CD14-positive monocyte (primary cell): ENCODE measurements around the gene OXCT1. TPM values are rescaled to one million over a fixed set of nuclear protein-coding genes. Genes with fewer than 3 reads are reported as not detected.
A peak's percentile ranks its signal among the peaks of the same experiment; 100 is the strongest.

Experiments used
- DNase-seq, 3 donors: peaks; one replicate each; pipeline ENCODE4 v3.0.0-alpha.2; 2011 to 2022
- H2AFZ ChIP-seq: 2 replicates; pipeline ENCODE4 v1.6.0; 2012; ENCODE audit warnings: mild to moderate bottlenecking, low read depth, low read length, inconsistent platforms; ENCODE audit not compliant: insufficient read depth, poor library complexity, severe bottlenecking
- H3K27ac ChIP-seq, 2 donors: 1 replicate in 1 of 2; 2 replicates in 1 of 2; pipeline ENCODE4 v1.5.1; 2012 to 2013; ENCODE audit warnings: low read length in 2 of 2, control low read depth in 1 of 2, inconsistent platforms in 1 of 2, low read depth in 1 of 2, mild to moderate bottlenecking in 1 of 2
- H3K27me3 ChIP-seq, 2 donors: one replicate each; pipeline versions ENCODE4 v1.6.0 to v1.6.1; 2011 to 2013; ENCODE audit warnings: low read length in 2 of 2; ENCODE audit not compliant: control insufficient read depth in 2 of 2, insufficient read depth in 2 of 2
- H3K36me3 ChIP-seq, 2 donors: replicated peaks in 1 of 2; 1 replicate in 1 of 2; 2 replicates in 1 of 2; pipeline versions ENCODE4 v1.5.1 to v1.6.1; 2012 to 2013; ENCODE audit warnings: low read length in 2 of 2, control low read depth in 1 of 2, inconsistent platforms in 1 of 2, mild to moderate bottlenecking in 1 of 2; ENCODE audit not compliant: insufficient read depth in 2 of 2, control insufficient read depth in 1 of 2
- H3K4me1 ChIP-seq, 2 donors: 1 replicate in 1 of 2; 2 replicates in 1 of 2; pipeline versions ENCODE4 v1.5.1 to v1.6.1; 2012 to 2013; ENCODE audit warnings: low read length in 2 of 2, control low read depth in 1 of 2, inconsistent platforms in 1 of 2, mild to moderate bottlenecking in 1 of 2, moderate library complexity in 1 of 2; ENCODE audit not compliant: insufficient read depth in 2 of 2, control insufficient read depth in 1 of 2
- H3K4me2 ChIP-seq: replicated peaks from 2 replicates; pipeline ENCODE3; 2012; ENCODE audit warnings: low read length, moderate library complexity, mild to moderate bottlenecking; ENCODE audit not compliant: poor library complexity, severe bottlenecking; ENCODE audit errors: extremely low read depth
- H3K4me3 ChIP-seq, 3 experiments: fragments of 200-600 bp in 1 of 3; sonication (generic) in 1 of 3; replicated peaks in 1 of 3; 1 replicate in 2 of 3; 2 replicates in 1 of 3; pipeline ENCODE4 v1.5.1; 2011 to 2013; ENCODE audit warnings: low read length in 3 of 3, mild to moderate bottlenecking in 3 of 3, control low read depth in 2 of 3, low read depth in 2 of 3, inconsistent platforms in 1 of 3, moderate library complexity in 1 of 3
- H3K79me2 ChIP-seq: 2 replicates; pipeline ENCODE4 v1.6.0; 2012; ENCODE audit warnings: mild to moderate bottlenecking, control low read depth, inconsistent platforms, low read length, moderate library complexity; ENCODE audit not compliant: insufficient read depth
- H3K9ac ChIP-seq: 2 replicates; pipeline ENCODE4 v1.6.0; 2017; ENCODE audit warnings: low read length, mild to moderate bottlenecking; ENCODE audit not compliant: insufficient read depth, poor library complexity, severe bottlenecking
- H3K9me3 ChIP-seq, 2 donors: replicated peaks in 1 of 2; 1 replicate in 1 of 2; 2 replicates in 1 of 2; pipeline versions ENCODE4 v1.5.1 to v1.6.1; 2012 to 2013; ENCODE audit warnings: low read length in 2 of 2, control low read depth in 1 of 2; ENCODE audit not compliant: control insufficient read depth in 1 of 2, insufficient read depth in 1 of 2
- H4K20me1 ChIP-seq: 2 replicates; pipeline ENCODE4 v1.6.0; 2012; ENCODE audit warnings: mild to moderate bottlenecking, low read length, control low read depth, moderate library complexity; ENCODE audit not compliant: insufficient read depth
- H3K27ac Mint-ChIP-seq, 7 donors: one replicate each; pipeline ENCODE4 v1.8.0; 2020; ENCODE audit warnings: mild to moderate bottlenecking in 7 of 7, mixed read lengths in 7 of 7, moderate library complexity in 6 of 7, inconsistent platforms in 2 of 7
- H3K27me3 Mint-ChIP-seq, 3 donors: one replicate each; pipeline ENCODE4 v1.8.0; 2021 to 2022; ENCODE audit warnings: low read depth in 3 of 3, mild to moderate bottlenecking in 3 of 3, mixed read lengths in 3 of 3, moderate library complexity in 3 of 3, inconsistent platforms in 1 of 3
- H3K36me3 Mint-ChIP-seq, 2 donors: one replicate each; pipeline ENCODE4 v1.8.0; 2020; ENCODE audit warnings: mixed read lengths in 2 of 2, inconsistent platforms in 1 of 2, mild to moderate bottlenecking in 1 of 2
- H3K4me1 Mint-ChIP-seq: one replicate; pipeline ENCODE4 v1.8.0; 2020; ENCODE audit warnings: mild to moderate bottlenecking, mixed read lengths
- H3K4me3 Mint-ChIP-seq, 2 donors: one replicate each; pipeline ENCODE4 v1.8.0; 2020; ENCODE audit warnings: mild to moderate bottlenecking in 2 of 2, mixed read lengths in 2 of 2, moderate library complexity in 1 of 2
- H3K9me3 Mint-ChIP-seq, 7 donors: one replicate each; pipeline ENCODE4 v1.8.0; 2020 to 2022; ENCODE audit warnings: mixed read lengths in 7 of 7, mild to moderate bottlenecking in 6 of 7, moderate library complexity in 6 of 7, inconsistent platforms in 2 of 7
- WGBS: methylation state at CpG from one replicate; pipeline ENCODE4 v1.1.5; 2013; ENCODE audit warnings: missing lambda C conversion rate; ENCODE audit not compliant: insufficient coverage; 5-methylcytosine and 5-hydroxymethylcytosine counted together
- intact Hi-C, 2 donors: fragments of 100-400 bp; cut with micrococcal nuclease; formaldehyde crosslinking; loops; one replicate each; pipeline versions ENCODE4 v1.15.0 to v1.15.1; 2023
- polyA plus RNA-seq, 3 donors: library from polyadenylated mRNA; depleted of rRNA in 1 of 3; unstranded in 2 of 3; stranded (reverse) in 1 of 3; fragments of 300-500 nt in 2 of 3; fragments of >200 nt in 1 of 3; fragmentation: Illumina TruSeq in 2 of 3; gene quantifications; 1 replicate in 2 of 3; 2 replicates in 1 of 3; pipeline ENCODE4 v1.2.3, GENCODE V29; 2012 to 2021
- TF ChIP-seq, protein P1 (sequence below): fragments of 200-600 bp; IDR thresholded peaks from one replicate; pipeline ENCODE4 v1.8.0; 2022; ENCODE audit warnings: antibody characterized with exemption, mild to moderate bottlenecking

Gene OXCT1
- polyA plus RNA-seq, 3 donors, result 1.3 to 3.4 (median 1.9) TPM

DNA sequence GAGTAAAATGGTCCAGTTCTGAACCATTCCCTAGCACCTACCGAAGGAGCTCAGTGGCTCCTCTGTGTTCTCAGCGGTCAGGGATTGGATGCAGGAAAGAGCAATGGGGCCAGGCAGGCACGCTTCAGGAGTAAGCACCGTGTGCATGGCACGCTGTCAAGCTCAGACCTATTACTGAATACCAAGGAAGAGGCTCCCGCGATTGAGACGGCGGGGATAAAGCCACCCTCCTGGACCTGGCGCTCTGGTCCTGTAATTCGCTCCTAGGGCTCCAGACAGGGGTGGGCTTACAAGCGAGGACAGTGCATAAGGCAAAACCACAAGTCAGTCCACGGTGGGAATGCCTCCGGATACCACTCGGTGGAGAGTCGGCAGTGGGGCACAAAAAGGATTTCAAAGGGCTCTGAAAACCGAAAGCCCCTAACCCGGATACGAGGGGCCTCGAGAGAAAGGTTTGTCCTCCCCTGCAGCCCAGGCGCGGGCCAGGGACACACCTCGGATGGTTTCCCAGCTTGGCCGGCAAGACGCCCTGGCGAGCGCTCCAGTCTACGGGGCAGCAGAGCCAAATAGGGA, 988 bp downstream of the OXCT1 start:
- DNase-seq, result no peak
- Histone ChIP-seq H4K20me1 (no peaks in the 10 kb centered on the region), H3K27me3 (peaks cover 0 to 9% of the 10 kb centered on the region in 2 donors), H3K9me3 (no peaks in the 10 kb centered on the region), H3K4me2 (peak overlapping the region; percentile 90), H3K4me3 (peak overlapping the region; percentile 49 to 83 (median 65)), H3K4me1 (peaks cover 17 to 20% of the 10 kb centered on the region in 2 donors), H3K36me3 (no peaks in the 10 kb centered on the region), H3K79me2 (peaks cover 16% of the 10 kb centered on the region), H3K27ac (no peak overlapping the region), H2AFZ (peak overlapping the region; percentile 95), H3K9ac (peak overlapping the region; percentile 64)
- 24% methylated on average over 28 of the region's 28 CpGs for WGBS
- Mint-ChIP-seq H3K27ac (peak overlapping the region in 1 of 7 donors; percentile 76), H3K36me3 (peaks cover 0 to 3% of the 10 kb centered on the region in 2 donors), H3K4me3 (peak overlapping the region; percentile 96 to 97), H3K27me3 (peaks cover 5 to 17% (median 10%) of the 10 kb centered on the region in 3 donors), H3K9me3 (peaks cover 0 to 1% (median 0%) of the 10 kb centered on the region in 7 donors), H3K4me1 (peaks cover 23% of the 10 kb centered on the region)
- TF ChIP-seq, protein P1, sequence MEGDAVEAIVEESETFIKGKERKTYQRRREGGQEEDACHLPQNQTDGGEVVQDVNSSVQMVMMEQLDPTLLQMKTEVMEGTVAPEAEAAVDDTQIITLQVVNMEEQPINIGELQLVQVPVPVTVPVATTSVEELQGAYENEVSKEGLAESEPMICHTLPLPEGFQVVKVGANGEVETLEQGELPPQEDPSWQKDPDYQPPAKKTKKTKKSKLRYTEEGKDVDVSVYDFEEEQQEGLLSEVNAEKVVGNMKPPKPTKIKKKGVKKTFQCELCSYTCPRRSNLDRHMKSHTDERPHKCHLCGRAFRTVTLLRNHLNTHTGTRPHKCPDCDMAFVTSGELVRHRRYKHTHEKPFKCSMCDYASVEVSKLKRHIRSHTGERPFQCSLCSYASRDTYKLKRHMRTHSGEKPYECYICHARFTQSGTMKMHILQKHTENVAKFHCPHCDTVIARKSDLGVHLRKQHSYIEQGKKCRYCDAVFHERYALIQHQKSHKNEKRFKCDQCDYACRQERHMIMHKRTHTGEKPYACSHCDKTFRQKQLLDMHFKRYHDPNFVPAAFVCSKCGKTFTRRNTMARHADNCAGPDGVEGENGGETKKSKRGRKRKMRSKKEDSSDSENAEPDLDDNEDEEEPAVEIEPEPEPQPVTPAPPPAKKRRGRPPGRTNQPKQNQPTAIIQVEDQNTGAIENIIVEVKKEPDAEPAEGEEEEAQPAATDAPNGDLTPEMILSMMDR, result no peak
- intact Hi-C loops, result no loop called here

DNA sequence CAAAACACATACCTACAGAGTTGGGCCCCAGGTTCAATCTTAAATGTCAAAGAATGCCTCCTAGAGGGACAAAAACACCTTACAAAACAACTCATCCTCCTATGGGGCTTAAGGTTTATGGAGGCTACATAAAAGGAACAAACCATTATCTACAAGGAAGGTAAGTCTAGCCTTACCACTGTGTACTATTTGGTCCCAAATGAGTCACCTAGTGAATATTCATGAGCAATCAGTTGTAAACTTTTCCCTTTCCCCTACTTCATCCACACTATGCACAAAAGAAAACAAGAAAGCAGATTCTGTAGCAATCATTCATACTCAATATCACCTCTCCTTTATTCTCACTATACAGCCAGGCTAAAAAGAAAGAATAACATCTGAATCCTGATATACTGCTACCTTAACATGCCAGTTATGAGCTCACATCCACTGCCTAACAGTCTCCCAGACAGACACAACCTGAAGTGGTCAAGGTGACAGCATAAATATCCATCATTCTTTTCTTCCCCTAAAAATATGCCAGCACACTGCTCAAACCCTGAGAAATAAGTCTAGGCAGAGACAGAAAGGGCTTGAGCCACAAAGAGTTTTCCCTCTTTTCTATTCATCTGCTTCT, 6.2 kb downstream of the OXCT1 start:
- H3K4me1 ChIP-seq, result peaks cover 2 to 3% of the 10 kb centered on the region in 2 donors
- peaks cover 9% of the 10 kb centered on the region for H3K4me1 Mint-ChIP-seq
- no peaks in the 10 kb centered on the region for H4K20me1 ChIP-seq
- H3K27me3 Mint-ChIP-seq, result peaks cover 0 to 3% (median 1%) of the 10 kb centered on the region in 3 donors
- peaks cover 11% of the 10 kb centered on the region for H3K79me2 ChIP-seq
- H3K27ac ChIP-seq, result no peak overlapping the region
- H3K9me3 Mint-ChIP-seq, result peaks cover 0 to 1% (median 0%) of the 10 kb centered on the region in 7 donors
- TF ChIP-seq, protein P1, result no peak
- no peak overlapping the region for H2AFZ ChIP-seq
- no peak overlapping the region for H3K4me3 Mint-ChIP-seq
- H3K4me2 ChIP-seq, result no peak overlapping the region
- peaks cover 8 to 11% of the 10 kb centered on the region in 2 donors for H3K36me3 Mint-ChIP-seq
- intact Hi-C loops, result no loop called here
- DNase-seq, result no peak
- H3K36me3 ChIP-seq, result peaks cover 5 to 16% of the 10 kb centered on the region in 2 donors
- H3K4me3 ChIP-seq, result no peak overlapping the region
- H3K9ac ChIP-seq, result no peak overlapping the region
- H3K9me3 ChIP-seq, result no peaks in the 10 kb centered on the region
- peaks cover 0 to under 1% of the 10 kb centered on the region in 2 donors for H3K27me3 ChIP-seq
- no peak overlapping the region for H3K27ac Mint-ChIP-seq
